PC-9 (cell line): ENCODE measurements around the gene METTL26. TPM values are rescaled to one million over a fixed set of nuclear protein-coding genes. Genes with fewer than 3 reads are reported as not detected.
A peak's percentile ranks its signal among the peaks of the same experiment; 100 is the strongest.

Experiments
- BruUV-seq: library from RNA; stranded (reverse); fragments of 400-500 nt; replicated peaks from 2 replicates; lab custom pipeline; 2021; lab: Mats Ljungman, UMichigan
- CTCF ChIA-PET: fragments of 300-600 bp; sonication (Branson Sonifier 250); formaldehyde crosslinking; loops from one replicate; lab custom pipeline; 2022; ENCODE audit warnings: antibody characterized with exemption; lab: Charles Lee
- POLR2A ChIA-PET: fragments of 300-600 bp; sonication (Branson Sonifier 250); formaldehyde crosslinking; loops from one replicate; lab custom pipeline; 2022; ENCODE audit warnings: antibody characterized with exemption; ENCODE audit not compliant: unreplicated experiment; lab: Charles Lee
- DNase-seq, 2 experiments: peaks; one replicate each; pipeline versions ENCODE4 v3.0.0 to v3.0.0-alpha.2; 2015 to 2022; ENCODE audit warnings: mixed read lengths in 1 of 2
- H2AFZ ChIP-seq: fragments of 200-600 bp; sonication (generic); 2 replicates; pipeline ENCODE4 v1.8.1; 2017; ENCODE audit warnings: antibody characterized with exemption
- H3F3A ChIP-seq: fragments of 200-600 bp; sonication (generic); 2 replicates; pipeline ENCODE4 v1.8.1; 2017; ENCODE audit warnings: antibody characterized with exemption, mild to moderate bottlenecking, low read depth; ENCODE audit not compliant: insufficient read depth
- H3K27ac ChIP-seq: fragments of 200-600 bp; sonication (generic); 2 replicates; pipeline ENCODE4 v1.6.1; 2016; ENCODE audit warnings: mixed run types
- H3K27me3 ChIP-seq: fragments of 200-600 bp; sonication (generic); 2 replicates; pipeline ENCODE4 v1.6.1; 2016; ENCODE audit warnings: low read depth, mixed run types; ENCODE audit not compliant: insufficient read depth
- H3K36me3 ChIP-seq: fragments of 200-600 bp; sonication (generic); 2 replicates; pipeline ENCODE4 v1.6.1; 2016; ENCODE audit warnings: low read depth, mixed run types
- H3K4me1 ChIP-seq: fragments of 200-600 bp; sonication (generic); replicated peaks from 2 replicates; pipeline ENCODE4 v1.6.1; 2016; ENCODE audit warnings: mixed run types; ENCODE audit not compliant: insufficient read depth
- H3K4me2 ChIP-seq: fragments of 200-600 bp; sonication (generic); 2 replicates; pipeline ENCODE4 v1.6.1; 2017; ENCODE audit warnings: mixed run types
- H3K4me3 ChIP-seq: fragments of 200-600 bp; sonication (generic); 2 replicates; pipeline ENCODE4 v1.6.1; 2016; ENCODE audit warnings: mixed run types
- H3K79me2 ChIP-seq: fragments of 200-600 bp; sonication (generic); 2 replicates; pipeline ENCODE4 v1.6.1; 2017; ENCODE audit warnings: low read depth, mixed run types
- H3K9me2 ChIP-seq: fragments of 200-600 bp; sonication (generic); 2 replicates; pipeline ENCODE4 v1.8.1; 2017; ENCODE audit warnings: mild to moderate bottlenecking; ENCODE audit not compliant: insufficient read depth
- H3K9me3 ChIP-seq: fragments of 200-600 bp; sonication (generic); 2 replicates; pipeline ENCODE4 v1.8.1; 2016; ENCODE audit warnings: low read depth; ENCODE audit not compliant: insufficient read depth
- H4K20me1 ChIP-seq: fragments of 200-600 bp; sonication (generic); 2 replicates; pipeline ENCODE4 v1.8.1; 2017; ENCODE audit not compliant: insufficient read depth
- CTCF ChIP-seq: fragments of 200-600 bp; sonication (generic); conservative IDR thresholded peaks from 2 replicates; pipeline ENCODE4 v1.6.1; 2017; ENCODE audit warnings: mixed run types, antibody characterized with exemption, mild to moderate bottlenecking, moderate library complexity
- EZH2 ChIP-seq: fragments of 200-600 bp; sonication (generic); IDR thresholded peaks from 2 replicates; pipeline ENCODE4 v1.8.0; 2017; ENCODE audit warnings: antibody characterized with exemption, low read depth
- intact Hi-C: fragments of 100-400 bp; cut with micrococcal nuclease; formaldehyde crosslinking; loops from one replicate; pipeline ENCODE4 v1.10.0; 2022; ENCODE audit not compliant: unreplicated experiment
- total RNA-seq: library from RNA; stranded (reverse); gene quantifications from 2 replicates; pipeline ENCODE4 v1.2.3, GENCODE V29; 2021

Gene METTL26
- total RNA-seq, 1 experiment from 2014 or later: 144 TPM

- ChIA-PET POLR2A (no interaction called here), CTCF (no interaction called here)
- H3K4me1 ChIP-seq: peaks cover 37% of the 10 kb centered on the region
- H3K4me3 ChIP-seq: peak within 1 kb of the TSS; percentile 83
- H3K9me3 ChIP-seq: no peaks in the 10 kb centered on the region
- no peak within 1 kb of the TSS for H3K27ac ChIP-seq
- BruUV-seq: no TSS peak
- H3K9me2 ChIP-seq: no peaks in the 10 kb centered on the region
- peaks cover 30% of the 10 kb centered on the region for H4K20me1 ChIP-seq
- no peaks in the 10 kb centered on the region for H3K27me3 ChIP-seq
- H3F3A ChIP-seq: peaks cover 34% of the 10 kb centered on the region; the same call in 1 of the 2 replicates
- H2AFZ ChIP-seq: peak within 1 kb of the TSS; percentile 68; the same call in 1 of the 2 replicates
- H3K36me3 ChIP-seq: no peaks in the 10 kb centered on the region; the same call in 1 of the 2 replicates
- TF ChIP-seq CTCF: no peak
- no peak for TF ChIP-seq EZH2
- DNase-seq: peak; percentile 92 to 99
- H3K4me2 ChIP-seq: peak within 1 kb of the TSS; percentile 86
- H3K79me2 ChIP-seq: peaks cover 39% of the 10 kb centered on the region
- intact Hi-C loops: loop anchor here (5.0 kb wide), 1 partner anchor 157 kb away; the partner anchor contains the start of gene CAPN15
These were observed 48.1 kb upstream of the METTL26 start, which contains the start of gene JMJD8 for GRCh38 chr16:684071-684794. Gene JMJD8 (minus strand): TSS chr16:684334. CDS start chr16:684319, 15 bp downstream.

GRCh38 chr16:683396-684070, 47.4 kb upstream of the METTL26 start:
- H2AFZ ChIP-seq: no peak overlapping the region
- peaks cover 41% of the 10 kb centered on the region; the same call in 1 of the 2 replicates for H3F3A ChIP-seq
- H3K27me3 ChIP-seq: no peaks in the 10 kb centered on the region
- peaks cover 33% of the 10 kb centered on the region for H3K79me2 ChIP-seq
- H4K20me1 ChIP-seq: peaks cover 30% of the 10 kb centered on the region
- peak overlapping the region; percentile 83 for H3K4me3 ChIP-seq
- H3K4me2 ChIP-seq: peak overlapping the region; percentile 86
- H3K4me1 ChIP-seq: peaks cover 33% of the 10 kb centered on the region
- CTCF ChIA-PET: no interaction called here
- intact Hi-C loops: loop anchor here (5.0 kb wide), 1 partner anchor 156 kb away; the partner anchor contains the start of gene CAPN15
- POLR2A ChIA-PET: no interaction called here
- TF ChIP-seq CTCF (no peak), EZH2 (no peak)
- no peak overlapping the region for H3K27ac ChIP-seq
- no peaks in the 10 kb centered on the region; the same call in 1 of the 2 replicates for H3K36me3 ChIP-seq
- no TSS peak for BruUV-seq
- DNase-seq: no peak
- no peaks in the 10 kb centered on the region for H3K9me3 ChIP-seq
- H3K9me2 ChIP-seq: no peaks in the 10 kb centered on the region

- no TSS peak for BruUV-seq
These were observed 46.6 kb upstream of the METTL26 start for GRCh38 chr16:682493-683395.

More at GRCh38 chr16:682493-683395, 46.6 kb upstream of the METTL26 start:
- intact Hi-C loops: loop anchor here (5.0 kb wide), 1 partner anchor 155 kb away; the partner anchor contains the start of gene CAPN15
- H3K9me3 ChIP-seq: no peaks in the 10 kb centered on the region
- peaks cover 33% of the 10 kb centered on the region for H3K4me1 ChIP-seq
- peak overlapping the region; percentile 83 for H3K4me3 ChIP-seq
- ChIA-PET CTCF (no interaction called here), POLR2A (interaction anchor here (0.6 kb wide), 1 partner anchor 112 kb away, joined by 7 read pairs; no protein-coding TSS in a partner anchor)
- no peaks in the 10 kb centered on the region for H3K9me2 ChIP-seq
- H3K27ac ChIP-seq: no peak overlapping the region
- H3K4me2 ChIP-seq: peak overlapping the region; percentile 86
- no peaks in the 10 kb centered on the region for H3K27me3 ChIP-seq
- H2AFZ ChIP-seq: no peak overlapping the region
- no peak for DNase-seq
- H4K20me1 ChIP-seq: peaks cover 30% of the 10 kb centered on the region
- H3K36me3 ChIP-seq: no peaks in the 10 kb centered on the region; the same call in 1 of the 2 replicates
- TF ChIP-seq CTCF: no peak
- no peak for TF ChIP-seq EZH2
- peaks cover 40% of the 10 kb centered on the region; the same call in 1 of the 2 replicates for H3F3A ChIP-seq
- peaks cover 33% of the 10 kb centered on the region for H3K79me2 ChIP-seq
